HepG2 (cell line): ENCODE results near the gene NLE1. TPM values are rescaled to one million over a fixed set of nuclear protein-coding genes. Genes with fewer than 3 reads are reported as not detected.
"Not testable (repeated sequence)": the region's sequence is repeated elsewhere in the genome, so short reads cannot be mapped to it uniquely, and the experiment has no call there.

Source experiments
- ATAC-seq: fragments of 200-7000 bp; cut with Tn5 transposase; 3 replicates; pipeline ENCODE4 v1.9.1; 2020; ENCODE audit warnings: mild to moderate bottlenecking, moderate library complexity
- BruUV-seq: library from RNA; stranded (reverse); fragments of 400-500 nt; replicated peaks from 2 replicates; lab custom pipeline; 2021; lab: Mats Ljungman, UMichigan
- CTCF ChIA-PET: fragments of 300-600 bp; formaldehyde crosslinking; extraction: SDS; loops from one replicate; lab custom pipeline; 2021; ENCODE audit warnings: low total read pairs, inconsistent platforms, low intra/inter-chr PET ratio; lab: Yijun Ruan, JAX
- POLR2A ChIA-PET: fragments of 350-600 bp; sonication (Branson Sonifier 250); formaldehyde crosslinking; loops from one replicate; lab custom pipeline; 2020; ENCODE audit warnings: antibody characterized with exemption, inconsistent platforms; lab: Yijun Ruan, JAX
- DNase-seq: peaks from one replicate; pipeline ENCODE4 v3.0.0-alpha.2; 2015; ENCODE audit warnings: low spot score
- FAIRE-seq: peaks from 3 replicates; lab custom pipeline; 2011; peaks lifted over from hg19 to GRCh38; lab: Jason Lieb, UNC
- H2AFZ ChIP-seq: one replicate; pipeline ENCODE4 v1.6.1; 2011; ENCODE audit warnings: low read length, inconsistent platforms
- H3K27ac ChIP-seq: fragments of 300-600 bp; 3 replicates; pipeline ENCODE4 v1.8.0; 2011; ENCODE audit warnings: mixed run types, mild to moderate bottlenecking, mixed read lengths, low read length, inconsistent platforms; ENCODE audit not compliant: insufficient read depth; ENCODE audit errors: extremely low read length
- H3K27me3 ChIP-seq, 2 experiments: fragments of 200-600 bp in 1 of 2; 2 replicates in 1 of 2; 3 replicates in 1 of 2; pipeline versions ENCODE4 v1.6.0 to v1.8.0; 2011; ENCODE audit warnings: low read length in 2 of 2, mild to moderate bottlenecking in 2 of 2, moderate library complexity in 2 of 2, inconsistent platforms in 1 of 2; ENCODE audit not compliant: insufficient read depth in 2 of 2, control insufficient read depth in 1 of 2
- H3K36me3 ChIP-seq, 2 experiments: fragments of 200-600 bp in 1 of 2; replicated peaks in 1 of 2; 2 replicates in 1 of 2; 3 replicates in 1 of 2; pipeline versions ENCODE4 v1.5.1 to v1.8.0; 2011; ENCODE audit warnings: low read length in 2 of 2, inconsistent platforms in 1 of 2; ENCODE audit not compliant: insufficient read depth in 2 of 2, control insufficient read depth in 1 of 2
- H3K4me1 ChIP-seq: 2 replicates; pipeline ENCODE4 v1.5.1; 2012; ENCODE audit warnings: low read length, inconsistent platforms; ENCODE audit not compliant: insufficient read depth
- H3K4me2 ChIP-seq: 2 replicates; pipeline ENCODE4 v1.6.0; 2011; ENCODE audit warnings: low read depth, low read length, inconsistent platforms
- H3K4me3 ChIP-seq, 3 experiments: fragments of 200-600 bp in 1 of 3; sonication (generic), shearing (Covaris generic) in 1 of 3; replicated peaks in 1 of 3; 2 replicates each; pipeline ENCODE4 v1.5.1; 2011 to 2016; ENCODE audit warnings: low read length in 3 of 3, inconsistent platforms in 2 of 3, low read depth in 2 of 3, mild to moderate bottlenecking in 2 of 3, control low read depth in 1 of 3, mixed read lengths in 1 of 3; ENCODE audit not compliant: insufficient read depth in 1 of 3
- H3K79me2 ChIP-seq: one replicate; pipeline ENCODE4 v1.6.1; 2011; ENCODE audit warnings: low read length, inconsistent platforms; ENCODE audit not compliant: insufficient read depth
- H3K9ac ChIP-seq: 2 replicates; pipeline ENCODE4 v1.6.0; 2011; ENCODE audit warnings: mild to moderate bottlenecking, low read depth, low read length, inconsistent platforms; ENCODE audit not compliant: insufficient read depth
- H3K9me3 ChIP-seq: 2 replicates; pipeline ENCODE4 v1.5.1; 2012; ENCODE audit warnings: mild to moderate bottlenecking, low read length
- H4K20me1 ChIP-seq: 2 replicates; pipeline ENCODE4 v1.6.0; 2011; ENCODE audit warnings: inconsistent platforms, mild to moderate bottlenecking, low read length, moderate library complexity; ENCODE audit not compliant: insufficient read depth
- ADNP ChIP-seq: sonication (generic); formaldehyde crosslinking; IDR thresholded peaks from 2 replicates; pipeline ENCODE4 v1.4.0; 2020; ENCODE audit warnings: missing genetic modification reagents
- EP300 ChIP-seq, 3 experiments: sonication (generic) in 1 of 3; formaldehyde crosslinking in 1 of 3; IDR thresholded peaks; 2 replicates each; pipeline versions ENCODE4 v1.5.1 to v1.6.1; 2011 to 2020; ENCODE audit warnings: low read depth in 2 of 3, low read length in 2 of 3, borderline replicate concordance in 1 of 3, improper control_type of control experiment in 1 of 3, mild to moderate bottlenecking in 1 of 3, missing genetic modification reagents in 1 of 3, moderate library complexity in 1 of 3
- KAT8 ChIP-seq: IDR thresholded peaks from 2 replicates; pipeline ENCODE4 v1.6.1; 2016; ENCODE audit warnings: missing genetic modification reagents, missing compliant biosample characterization
- KDM5B ChIP-seq: sonication (generic); formaldehyde crosslinking; IDR thresholded peaks from 2 replicates; pipeline ENCODE4 v1.4.0; 2020; ENCODE audit warnings: missing genetic modification reagents, mild to moderate bottlenecking, borderline replicate concordance
- MAF1 ChIP-seq: sonication (generic); formaldehyde crosslinking; IDR thresholded peaks from 2 replicates; pipeline ENCODE4 v1.5.0; 2020; ENCODE audit warnings: missing genetic modification reagents, borderline replicate concordance
- SRSF1 ChIP-seq: fragments of 200-400 bp; formaldehyde crosslinking; optimal IDR thresholded peaks from 2 replicates; pipeline ENCODE3; 2017; ENCODE audit warnings: mild to moderate bottlenecking, low read depth, low read length, moderate library complexity
- TCF7 ChIP-seq: sonication (generic); IDR thresholded peaks from 2 replicates; pipeline ENCODE4 v1.6.1; 2016; ENCODE audit warnings: antibody characterized with exemption, low read depth
- XBP1 ChIP-seq: sonication (generic); formaldehyde crosslinking; IDR thresholded peaks from 2 replicates; pipeline ENCODE4 v1.5.0; 2020; ENCODE audit warnings: missing genetic modification reagents
- ZNF124 ChIP-seq: sonication (generic); formaldehyde crosslinking; IDR thresholded peaks from 2 replicates; pipeline ENCODE4 v1.4.0; 2020; ENCODE audit warnings: missing genetic modification reagents
- ZNF17 ChIP-seq: sonication (generic); formaldehyde crosslinking; IDR thresholded peaks from 2 replicates; pipeline ENCODE4 v1.5.0; 2020; ENCODE audit warnings: mild to moderate bottlenecking, missing genetic modification reagents
- ZNF564 ChIP-seq: sonication (generic); formaldehyde crosslinking; IDR thresholded peaks from 2 replicates; pipeline ENCODE4 v1.8.1; 2023; ENCODE audit warnings: mild to moderate bottlenecking, missing genetic modification reagents
- ZNF724P ChIP-seq: sonication (generic); formaldehyde crosslinking; IDR thresholded peaks from 2 replicates; pipeline ENCODE4 v1.8.0; 2022; ENCODE audit warnings: missing genetic modification reagents, borderline replicate concordance
- ZSCAN12 ChIP-seq: sonication (generic); formaldehyde crosslinking; IDR thresholded peaks from 2 replicates; pipeline ENCODE4 v1.9.0; 2021; ENCODE audit warnings: mild to moderate bottlenecking, missing genetic modification reagents
- WGBS: methylation state at CpG from one replicate; pipeline ENCODE4 v1.1.6; 2017; ENCODE audit warnings: low lambda C conversion rate; 5-methylcytosine and 5-hydroxymethylcytosine counted together
- in situ Hi-C: cut with HindIII; loops from 2 replicates; pipeline ENCODE4 v1.10.0; 2017; ENCODE audit warnings: low pct_unique_long_range_greater_than_20kb; ENCODE audit not compliant: extremely low pct_ligation_motif_present
- intact Hi-C: fragments of 100-400 bp; cut with micrococcal nuclease; formaldehyde crosslinking; loops from one replicate; pipeline ENCODE4 v1.10.0; 2022; ENCODE audit not compliant: unreplicated experiment
- polyA plus RNA-seq, 8 experiments: library from polyadenylated mRNA; depleted of rRNA in 3 of 8; stranded (reverse) in 7 of 8; unstranded in 1 of 8; fragments of >200 nt; fragmentation: Illumina TruSeq in 4 of 8; extraction: Trizol in 4 of 8; gene quantifications; 2 replicates each; pipeline versions ENCODE4 v1.2.1 to v1.2.3, GENCODE V29; 2011 to 2016; ENCODE audit warnings: low read depth in 4 of 8, missing spikeins in 1 of 8, mixed read lengths in 1 of 8; ENCODE audit not compliant: insufficient read depth in 1 of 8
- total RNA-seq, 5 experiments: library from RNA; depleted of rRNA; stranded (reverse); fragments of >200 nt; fragmentation: Illumina TruSeq; extraction: Trizol; gene quantifications; 2 replicates each; pipeline ENCODE4 v1.2.3, GENCODE V29; 2016; ENCODE audit warnings: low read depth in 1 of 5
- TF ChIP-seq, protein P1 (sequence below): sonication (generic); formaldehyde crosslinking; IDR thresholded peaks from 2 replicates; pipeline ENCODE4 v1.4.0; 2020; ENCODE audit warnings: missing genetic modification reagents
- TF ChIP-seq, protein P2 (sequence below): sonication (generic); formaldehyde crosslinking; IDR thresholded peaks from 2 replicates; pipeline ENCODE4 v1.4.0; 2020; ENCODE audit warnings: missing genetic modification reagents, low read depth, mild to moderate bottlenecking, borderline replicate concordance
- TF ChIP-seq, protein P3 (sequence below): sonication (generic); formaldehyde crosslinking; IDR thresholded peaks from 2 replicates; pipeline ENCODE4 v1.4.0; 2020; ENCODE audit warnings: missing genetic modification reagents

Gene NLE1
- total and polyA plus RNA-seq, 2 of the 13 experiments (the other 11 are each of a cell fraction or from before 2014, with no cell fraction given) = 20.3 to 34.5 TPM

DNA sequence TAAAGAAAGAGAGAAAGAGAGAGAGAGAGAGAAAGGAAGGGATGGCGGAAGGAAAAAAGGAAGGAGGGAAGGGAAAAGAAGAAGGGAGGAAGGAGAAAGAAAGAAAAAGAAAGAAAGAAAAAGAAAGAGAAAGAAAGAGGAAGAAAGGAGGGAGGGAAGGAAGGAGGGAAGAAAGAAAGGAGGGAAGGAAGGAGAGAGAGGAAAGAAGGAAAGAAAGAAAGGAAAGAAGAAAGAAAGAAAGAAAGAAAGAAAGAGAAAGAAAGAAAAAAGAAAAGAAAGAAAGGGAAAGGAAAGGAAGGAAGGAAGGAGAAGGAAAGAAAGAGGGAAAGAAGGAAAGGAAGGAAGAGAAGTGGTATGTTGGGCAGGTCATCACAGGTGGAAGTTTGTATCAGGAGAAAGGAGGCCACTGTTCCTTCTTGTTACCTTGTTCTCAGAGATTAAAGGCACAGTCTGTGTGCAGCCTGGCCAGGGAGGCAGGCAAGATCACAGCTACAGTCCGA, 32.8 kb upstream of the NLE1 start:
- H3K4me1 ChIP-seq = no peaks in the 10 kb centered on the region
- intact Hi-C loops = no loop called here
- no peaks in the 10 kb centered on the region for H3K79me2 ChIP-seq
- H3K9ac ChIP-seq = no peak overlapping the region
- H3K9me3 ChIP-seq = no peaks in the 10 kb centered on the region
- no peaks in the 10 kb centered on the region for H4K20me1 ChIP-seq
- FAIRE-seq (no peak), ATAC-seq (no peak), DNase-seq (no peak)
- H2AFZ ChIP-seq = no peak overlapping the region
- no peak for TF ChIP-seq ADNP
- TF ChIP-seq KDM5B = no peak
- TF ChIP-seq SRSF1 = no peak
- TF ChIP-seq ZSCAN12 (CRISPR knock-in tag) = no peak
- TF ChIP-seq TCF7 = no peak
- TF ChIP-seq EP300 (IDR thresholded peaks at IDR 0.05; ENCODE audit: low read depth in 2 of 2, low read length in 2 of 2) = no peak
- no peak for TF ChIP-seq EP300 (CRISPR knock-in tag; IDR thresholded peaks at IDR 0.05; ENCODE audit: borderline replicate concordance)
- TF ChIP-seq XBP1 (CRISPR knock-in tag) = no peak
- TF ChIP-seq, protein P1, sequence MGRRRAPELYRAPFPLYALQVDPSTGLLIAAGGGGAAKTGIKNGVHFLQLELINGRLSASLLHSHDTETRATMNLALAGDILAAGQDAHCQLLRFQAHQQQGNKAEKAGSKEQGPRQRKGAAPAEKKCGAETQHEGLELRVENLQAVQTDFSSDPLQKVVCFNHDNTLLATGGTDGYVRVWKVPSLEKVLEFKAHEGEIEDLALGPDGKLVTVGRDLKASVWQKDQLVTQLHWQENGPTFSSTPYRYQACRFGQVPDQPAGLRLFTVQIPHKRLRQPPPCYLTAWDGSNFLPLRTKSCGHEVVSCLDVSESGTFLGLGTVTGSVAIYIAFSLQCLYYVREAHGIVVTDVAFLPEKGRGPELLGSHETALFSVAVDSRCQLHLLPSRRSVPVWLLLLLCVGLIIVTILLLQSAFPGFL = no peak
- no peak for TF ChIP-seq ZNF124 (CRISPR knock-in tag)
- no peak for TF ChIP-seq ZNF17 (CRISPR knock-in tag)
- no peak for TF ChIP-seq KAT8 (CRISPR knock-in tag)
- TF ChIP-seq, protein P2, sequence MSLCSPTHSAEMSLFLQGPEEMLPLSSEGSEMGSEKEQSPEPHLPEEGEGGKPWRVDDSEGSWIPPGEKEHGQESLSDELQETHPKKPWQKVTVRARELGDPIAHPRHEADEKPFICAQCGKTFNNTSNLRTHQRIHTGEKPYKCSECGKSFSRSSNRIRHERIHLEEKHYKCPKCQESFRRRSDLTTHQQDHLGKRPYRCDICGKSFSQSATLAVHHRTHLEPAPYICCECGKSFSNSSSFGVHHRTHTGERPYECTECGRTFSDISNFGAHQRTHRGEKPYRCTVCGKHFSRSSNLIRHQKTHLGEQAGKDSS = no peak
- TF ChIP-seq, protein P3, sequence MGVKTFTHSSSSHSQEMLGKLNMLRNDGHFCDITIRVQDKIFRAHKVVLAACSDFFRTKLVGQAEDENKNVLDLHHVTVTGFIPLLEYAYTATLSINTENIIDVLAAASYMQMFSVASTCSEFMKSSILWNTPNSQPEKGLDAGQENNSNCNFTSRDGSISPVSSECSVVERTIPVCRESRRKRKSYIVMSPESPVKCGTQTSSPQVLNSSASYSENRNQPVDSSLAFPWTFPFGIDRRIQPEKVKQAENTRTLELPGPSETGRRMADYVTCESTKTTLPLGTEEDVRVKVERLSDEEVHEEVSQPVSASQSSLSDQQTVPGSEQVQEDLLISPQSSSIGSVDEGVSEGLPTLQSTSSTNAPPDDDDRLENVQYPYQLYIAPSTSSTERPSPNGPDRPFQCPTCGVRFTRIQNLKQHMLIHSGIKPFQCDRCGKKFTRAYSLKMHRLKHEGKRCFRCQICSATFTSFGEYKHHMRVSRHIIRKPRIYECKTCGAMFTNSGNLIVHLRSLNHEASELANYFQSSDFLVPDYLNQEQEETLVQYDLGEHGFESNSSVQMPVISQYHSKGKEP (CRISPR knock-in tag) = no peak
- no peak for TF ChIP-seq ZNF724P (CRISPR knock-in tag)
- no peak for TF ChIP-seq MAF1 (CRISPR knock-in tag)
- TF ChIP-seq ZNF564 = no peak
- BruUV-seq = no TSS peak
- peaks cover 0 to 20% of the 10 kb centered on the region in 2 experiments; a peak in 3 of 5 replicates for H3K27me3 ChIP-seq
- H3K36me3 ChIP-seq = no peaks in the 10 kb centered on the region
- in situ Hi-C loops = loop anchor here (10.0 kb wide), 1 partner anchor 360 kb away; the partner anchor contains the start of gene SLFN12L
- 15% methylated on average over 2 of the region's 2 CpGs for WGBS
- H3K27ac ChIP-seq = no peak overlapping the region
- ChIA-PET CTCF (no interaction called here), POLR2A (no interaction called here)
- no peak overlapping the region for H3K4me2 ChIP-seq
- no peak overlapping the region for H3K4me3 ChIP-seq

DNA sequence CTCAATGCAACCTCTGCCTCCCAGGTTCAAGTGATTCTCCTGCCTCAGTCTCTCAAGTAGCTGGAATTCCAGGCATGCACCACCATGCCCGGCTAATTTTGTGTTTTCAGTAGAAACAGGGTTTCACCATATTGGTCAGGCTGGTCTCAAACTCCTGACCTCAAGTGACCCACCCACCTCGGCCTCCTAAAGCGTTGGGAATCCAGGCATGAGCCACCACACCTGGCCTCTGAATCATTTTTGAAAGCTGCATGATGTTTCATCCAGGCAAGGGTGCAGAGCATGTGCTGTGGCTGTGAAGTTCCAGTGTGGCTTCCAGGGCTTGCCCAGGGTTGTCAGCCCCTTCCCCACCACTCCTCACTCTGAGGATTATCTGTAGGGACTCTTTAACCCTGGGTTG, 30.2 kb upstream of the NLE1 start:
- H3K36me3 ChIP-seq, DNase-seq, H3K27ac ChIP-seq, intact Hi-C loops, H3K4me3 ChIP-seq, CTCF ChIA-PET, ATAC-seq, H3K4me2 ChIP-seq, H3K79me2 ChIP-seq, H2AFZ ChIP-seq, BruUV-seq, H3K4me1 ChIP-seq, H3K9ac ChIP-seq, FAIRE-seq, H3K9me3 ChIP-seq, POLR2A ChIA-PET, H4K20me1 ChIP-seq: not testable (repeated sequence)
- in situ Hi-C loops = loop anchor here (10.0 kb wide), 1 partner anchor 362 kb away; the partner anchor contains the start of gene SLFN12L
- WGBS = 0% methylated on average over 1 of the region's 3 CpGs
- peaks cover 0 to 31% of the 10 kb centered on the region in 2 experiments; a peak in 4 of 5 replicates for H3K27me3 ChIP-seq
